ENCODE measurements around the gene TUBA3D. TPM values are rescaled to one million over a fixed set of nuclear protein-coding genes. Genes with fewer than 3 reads are reported as not detected.
A peak's percentile ranks its signal among the peaks of the same experiment; 100 is the strongest.
"Not testable (repeated sequence)": the region's sequence is repeated elsewhere in the genome, so short reads cannot be mapped to it uniquely, and the experiment has no call there.

The TUBA3D gene
- total and polyA plus RNA-seq, 2 donors from 2014 or later = not detected

DNA sequence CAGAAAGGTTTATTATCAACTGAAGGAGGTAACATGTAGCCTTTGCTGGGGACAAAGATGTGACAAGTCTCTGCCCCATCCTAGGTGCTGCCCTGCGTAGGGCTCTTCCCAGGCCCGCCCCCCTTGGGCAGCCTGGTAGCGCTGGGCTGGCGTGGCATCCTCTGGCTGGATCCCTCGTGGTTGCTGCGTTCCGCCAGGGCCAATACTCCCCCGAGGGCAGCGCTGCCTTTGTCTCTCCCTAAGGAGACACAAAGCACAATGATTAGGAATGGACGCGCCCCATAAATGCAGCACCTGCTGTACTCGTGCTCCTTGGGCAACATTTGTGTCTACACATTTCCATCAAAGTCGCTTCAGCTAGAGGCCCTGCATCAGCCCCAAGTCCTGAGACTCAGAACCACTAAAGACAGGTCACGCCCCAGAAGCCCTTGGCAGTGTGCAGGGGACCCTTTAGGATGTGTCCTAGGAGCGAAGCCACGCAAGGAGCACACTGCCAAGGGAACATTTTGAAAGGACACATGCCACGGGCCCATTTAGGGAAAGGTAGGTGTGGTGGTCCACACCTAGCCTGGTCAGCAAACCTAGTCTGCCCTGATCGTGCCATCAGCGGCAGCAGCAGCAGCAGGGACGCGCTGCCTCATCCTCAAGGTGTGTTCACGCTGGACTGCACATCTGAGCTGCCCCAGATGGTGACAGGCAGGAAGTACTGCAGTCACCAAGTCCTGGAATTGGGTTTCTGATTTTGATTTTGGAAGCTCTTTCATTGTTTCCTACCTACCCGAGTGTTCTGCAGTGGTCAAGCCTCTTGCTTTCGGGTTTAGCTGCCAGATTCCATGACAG, 8.3 kb downstream of the TUBA3D start:
- H3K36me3 ChIP-seq (ENCODE audit: control insufficient read depth in 2 of 3, insufficient read depth in 3 of 3, low read length in 3 of 3); FAIRE-seq; H3K4me3 ChIP-seq (ENCODE audit: low read length in 3 of 3); H3K27me3 ChIP-seq (ENCODE audit: control insufficient read depth, insufficient read depth, low read length); H3K4me1 ChIP-seq (ENCODE audit: control insufficient read depth in 2 of 3, insufficient read depth in 2 of 3, low read depth in 1 of 3, low read length in 3 of 3); H3K9me3 ChIP-seq (ENCODE audit: control insufficient read depth in 2 of 3, insufficient read depth in 1 of 3, low read length in 3 of 3); H3K9ac ChIP-seq (ENCODE audit: low read length in 3 of 3); H3K27ac ChIP-seq (ENCODE audit: low read depth in 2 of 2, low read length in 2 of 2): not testable (repeated sequence)
- intact Hi-C loops (cut with DNase I) = loop anchor here (10.0 kb wide), 1 partner anchor 1299 kb away; the partner anchor contains the start of genes MZT2B and SMPD4
- peak in 3 of 5 donors; percentile 46 to 59 (median 54) for DNase-seq

GRCh38 chr2:131484906-131485460, 9.1 kb downstream of the TUBA3D start:
- not testable (repeated sequence) for H3K36me3 ChIP-seq (ENCODE audit: control insufficient read depth in 2 of 3, insufficient read depth in 3 of 3, low read length in 3 of 3); H3K9me3 ChIP-seq (ENCODE audit: control insufficient read depth in 2 of 3, insufficient read depth in 1 of 3, low read length in 3 of 3); FAIRE-seq; H3K27me3 ChIP-seq (ENCODE audit: control insufficient read depth, insufficient read depth, low read length); H3K27ac ChIP-seq (ENCODE audit: low read depth in 2 of 2, low read length in 2 of 2); H3K9ac ChIP-seq (ENCODE audit: low read length in 3 of 3); DNase-seq; H3K4me3 ChIP-seq (ENCODE audit: low read length in 3 of 3); H3K4me1 ChIP-seq (ENCODE audit: control insufficient read depth in 2 of 3, insufficient read depth in 2 of 3, low read depth in 1 of 3, low read length in 3 of 3)
- intact Hi-C loops (cut with DNase I) = loop anchor here (10.0 kb wide), 1 partner anchor 1300 kb away; the partner anchor contains the start of genes MZT2B and SMPD4

DNA sequence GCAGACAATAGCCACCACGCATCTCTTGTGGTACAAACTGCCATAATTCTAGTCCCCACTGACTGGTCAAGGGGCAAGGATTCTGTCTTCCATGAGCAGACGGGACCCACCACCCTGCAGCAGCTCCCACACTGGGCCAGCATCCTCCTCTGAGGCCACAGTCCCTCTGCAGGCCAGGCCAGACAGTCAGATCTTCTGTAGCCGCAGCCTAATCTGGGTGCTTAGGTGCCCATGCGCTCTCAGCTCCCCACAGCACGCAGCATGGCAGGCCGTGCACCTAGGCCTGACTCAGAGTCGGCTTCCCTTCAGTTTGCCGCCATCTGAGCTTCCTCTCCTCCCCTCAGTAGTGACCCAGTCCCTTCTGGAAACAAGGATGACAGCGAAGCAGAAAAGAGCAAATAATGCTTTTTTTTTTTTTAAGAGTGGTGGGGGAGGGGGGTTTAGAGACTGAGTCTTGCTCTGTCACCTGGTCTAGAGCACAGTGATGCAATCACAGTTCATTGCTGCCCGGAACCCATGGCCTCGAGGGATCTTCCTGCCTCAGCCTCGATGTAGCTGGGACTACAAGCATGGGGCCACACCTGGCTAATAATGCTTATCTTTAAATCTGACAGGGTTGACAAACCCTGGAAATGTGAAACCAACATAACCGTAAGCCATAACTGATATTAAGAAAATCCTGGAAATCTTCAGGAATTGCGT, 10.4 kb downstream of the TUBA3D start:
- peak in 1 of 5 donors; percentile 24 for DNase-seq
- H3K27ac ChIP-seq (ENCODE audit: low read depth in 2 of 2, low read length in 2 of 2); H3K9me3 ChIP-seq (ENCODE audit: control insufficient read depth in 2 of 3, insufficient read depth in 1 of 3, low read length in 3 of 3); FAIRE-seq; H3K36me3 ChIP-seq (ENCODE audit: control insufficient read depth in 2 of 3, insufficient read depth in 3 of 3, low read length in 3 of 3); H3K9ac ChIP-seq (ENCODE audit: low read length in 3 of 3); H3K4me3 ChIP-seq (ENCODE audit: low read length in 3 of 3); H3K4me1 ChIP-seq (ENCODE audit: control insufficient read depth in 2 of 3, insufficient read depth in 2 of 3, low read depth in 1 of 3, low read length in 3 of 3); H3K27me3 ChIP-seq (ENCODE audit: control insufficient read depth, insufficient read depth, low read length): not testable (repeated sequence)
- intact Hi-C loops (cut with DNase I) = loop anchor here (10.0 kb wide), 1 partner anchor 1302 kb away; the partner anchor contains the start of genes MZT2B and SMPD4

DNA sequence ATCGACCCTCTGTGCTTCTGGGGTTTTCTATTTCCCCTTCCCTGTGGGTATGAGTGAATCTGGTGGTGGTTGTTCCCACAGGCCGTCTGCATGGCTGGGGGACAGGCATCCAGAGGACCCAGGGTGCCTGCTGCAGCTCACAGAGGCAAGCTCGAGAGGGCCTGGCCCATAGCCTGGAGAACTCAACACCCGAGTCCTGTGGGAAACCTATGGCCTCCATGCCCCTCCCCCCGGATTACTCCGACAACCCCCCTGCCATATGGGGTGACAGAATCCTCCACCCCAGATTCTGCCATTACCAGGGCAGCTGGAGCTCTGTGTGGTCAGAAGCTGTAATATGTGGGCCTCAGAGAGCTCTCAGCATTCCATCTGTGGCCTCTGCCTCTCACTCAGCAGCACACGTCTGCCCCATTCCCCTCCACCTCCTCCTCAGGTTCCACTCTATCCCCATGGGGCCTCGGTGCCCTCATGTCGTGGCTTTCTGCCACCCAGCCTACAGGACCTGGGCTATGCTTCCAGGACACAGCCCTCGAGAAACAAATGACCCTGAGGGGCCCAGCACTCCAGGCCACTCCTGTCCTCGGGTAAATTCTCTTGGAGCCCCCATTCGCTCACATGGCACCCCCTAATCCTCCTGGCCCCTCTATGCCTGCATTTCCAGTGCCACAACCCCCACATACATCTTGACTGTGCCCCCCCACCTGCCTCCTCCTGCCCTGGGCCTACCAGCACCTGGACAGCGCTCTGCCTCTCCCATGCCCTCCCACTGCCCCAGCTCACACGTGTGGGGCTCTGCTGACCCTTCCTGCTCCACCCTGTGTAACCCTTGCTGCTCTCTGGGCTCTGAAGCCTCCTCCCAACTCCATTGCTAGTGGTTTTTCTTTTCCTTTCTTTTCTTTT, 12.6 kb downstream of the TUBA3D start:
- H3K9me3 ChIP-seq (ENCODE audit: control insufficient read depth in 2 of 3, insufficient read depth in 1 of 3, low read length in 3 of 3) = no peaks in the 10 kb centered on the region
- TF ChIP-seq, protein P1, sequence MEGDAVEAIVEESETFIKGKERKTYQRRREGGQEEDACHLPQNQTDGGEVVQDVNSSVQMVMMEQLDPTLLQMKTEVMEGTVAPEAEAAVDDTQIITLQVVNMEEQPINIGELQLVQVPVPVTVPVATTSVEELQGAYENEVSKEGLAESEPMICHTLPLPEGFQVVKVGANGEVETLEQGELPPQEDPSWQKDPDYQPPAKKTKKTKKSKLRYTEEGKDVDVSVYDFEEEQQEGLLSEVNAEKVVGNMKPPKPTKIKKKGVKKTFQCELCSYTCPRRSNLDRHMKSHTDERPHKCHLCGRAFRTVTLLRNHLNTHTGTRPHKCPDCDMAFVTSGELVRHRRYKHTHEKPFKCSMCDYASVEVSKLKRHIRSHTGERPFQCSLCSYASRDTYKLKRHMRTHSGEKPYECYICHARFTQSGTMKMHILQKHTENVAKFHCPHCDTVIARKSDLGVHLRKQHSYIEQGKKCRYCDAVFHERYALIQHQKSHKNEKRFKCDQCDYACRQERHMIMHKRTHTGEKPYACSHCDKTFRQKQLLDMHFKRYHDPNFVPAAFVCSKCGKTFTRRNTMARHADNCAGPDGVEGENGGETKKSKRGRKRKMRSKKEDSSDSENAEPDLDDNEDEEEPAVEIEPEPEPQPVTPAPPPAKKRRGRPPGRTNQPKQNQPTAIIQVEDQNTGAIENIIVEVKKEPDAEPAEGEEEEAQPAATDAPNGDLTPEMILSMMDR (IDR thresholded peaks at IDR 0.05; ENCODE audit: borderline replicate concordance, extremely low read depth, insufficient read depth) = no peak
- no peak overlapping the region for H3K27ac ChIP-seq (ENCODE audit: low read depth in 2 of 2, low read length in 2 of 2)
- intact Hi-C loops (cut with DNase I) = loop anchor here (10.0 kb wide), 1 partner anchor 1304 kb away; the partner anchor contains the start of genes MZT2B and SMPD4
- H3K36me3 ChIP-seq (ENCODE audit: control insufficient read depth in 2 of 3, insufficient read depth in 3 of 3, low read length in 3 of 3) = no peaks in the 10 kb centered on the region
- FAIRE-seq = no peak
- no peaks in the 10 kb centered on the region for H3K27me3 ChIP-seq (ENCODE audit: control insufficient read depth, insufficient read depth, low read length)
- peak in 1 of 5 donors; percentile 82 for DNase-seq
- no peak overlapping the region for H3K4me3 ChIP-seq (ENCODE audit: low read length in 3 of 3)
- H3K4me1 ChIP-seq (ENCODE audit: control insufficient read depth in 2 of 3, insufficient read depth in 2 of 3, low read depth in 1 of 3, low read length in 3 of 3) = peaks cover 0 to 7% (median 0%) of the 10 kb centered on the region in 3 donors
- no peak overlapping the region for H3K9ac ChIP-seq (ENCODE audit: low read length in 3 of 3)

DNA sequence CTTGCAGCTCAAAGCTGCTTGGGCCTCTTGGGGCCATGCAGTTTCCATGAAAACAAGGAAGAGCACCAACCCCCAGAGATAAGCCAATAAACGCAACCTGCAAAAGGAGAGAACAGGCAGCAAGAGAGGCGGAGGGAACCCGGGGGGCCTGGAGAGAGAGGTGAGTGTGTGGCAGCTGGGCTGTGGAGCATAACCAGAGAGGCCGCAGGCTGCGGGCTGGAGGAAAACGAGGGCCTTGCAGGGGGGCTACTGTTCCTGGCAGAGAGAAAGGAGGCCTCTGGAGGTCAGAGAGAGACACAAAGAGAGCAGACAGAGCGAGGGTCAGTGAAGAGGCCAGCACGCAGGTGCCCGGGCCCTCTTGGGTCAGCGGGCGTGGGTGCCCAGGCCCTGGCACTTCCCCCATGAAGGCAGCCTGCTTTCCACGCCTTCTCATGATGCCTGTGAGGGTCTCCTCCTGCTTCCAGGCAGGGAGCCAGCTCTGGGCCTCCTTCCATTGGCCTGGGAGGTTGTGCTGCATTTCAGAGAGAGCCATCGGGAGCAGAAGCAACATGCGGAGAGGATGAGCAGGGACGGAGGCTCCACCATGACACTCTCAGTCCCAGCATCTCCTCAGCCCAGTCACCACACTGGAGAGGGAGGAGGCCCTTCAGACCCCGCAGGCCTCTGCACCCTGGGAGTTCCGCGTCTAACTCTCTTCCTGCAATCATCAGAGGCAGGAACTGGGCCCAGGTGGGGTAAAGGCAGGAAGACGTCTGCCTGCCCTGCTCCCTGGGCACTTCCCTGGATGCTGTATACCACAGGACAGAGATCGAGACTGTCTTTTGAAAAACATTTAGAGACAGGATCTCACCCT, 14.9 kb downstream of the TUBA3D start:
- DNase-seq = peak in 4 of 5 donors; percentile 51 to 79 (median 67)

DNA sequence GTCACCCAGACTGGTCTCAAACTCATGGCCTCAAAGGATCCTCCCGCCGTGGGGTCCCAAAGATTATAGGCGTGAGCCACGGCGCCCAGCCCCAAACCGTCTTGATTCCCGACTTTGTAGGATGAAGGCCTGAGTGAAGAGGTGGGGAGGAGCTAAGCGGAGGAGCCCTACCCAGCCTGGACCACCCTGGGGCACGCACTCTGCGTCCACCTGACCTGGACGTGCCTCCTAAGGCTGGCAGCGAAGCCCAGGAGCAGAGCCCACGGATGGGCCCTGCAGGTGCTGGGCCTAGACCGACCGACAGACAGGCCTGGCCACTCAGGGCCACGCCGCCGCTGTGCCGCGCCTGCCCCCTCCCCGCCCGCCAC, 15.5 kb downstream of the TUBA3D start:
- Histone ChIP-seq H3K4me3 (ENCODE audit: low read length in 3 of 3) (peak overlapping the region in 2 of 3 donors; percentile 34 to 53), H3K4me1 (ENCODE audit: control insufficient read depth in 2 of 3, insufficient read depth in 2 of 3, low read depth in 1 of 3, low read length in 3 of 3) (peaks cover 0 to 14% (median 0%) of the 10 kb centered on the region in 3 donors)
- H3K27ac ChIP-seq (ENCODE audit: low read depth in 2 of 2, low read length in 2 of 2); FAIRE-seq; H3K27me3 ChIP-seq (ENCODE audit: control insufficient read depth, insufficient read depth, low read length); H3K9ac ChIP-seq (ENCODE audit: low read length in 3 of 3); H3K9me3 ChIP-seq (ENCODE audit: control insufficient read depth in 2 of 3, insufficient read depth in 1 of 3, low read length in 3 of 3); H3K36me3 ChIP-seq (ENCODE audit: control insufficient read depth in 2 of 3, insufficient read depth in 3 of 3, low read length in 3 of 3); intact Hi-C loops (cut with DNase I): not testable (repeated sequence)
- peak in 2 of 5 donors; percentile 6 to 69 for DNase-seq

More for the DNA sequence above, 14.9 kb downstream of the TUBA3D start:
- intact Hi-C loops (cut with DNase I); H3K9ac ChIP-seq (ENCODE audit: low read length in 3 of 3); H3K36me3 ChIP-seq (ENCODE audit: control insufficient read depth in 2 of 3, insufficient read depth in 3 of 3, low read length in 3 of 3); H3K27ac ChIP-seq (ENCODE audit: low read depth in 2 of 2, low read length in 2 of 2); FAIRE-seq; H3K9me3 ChIP-seq (ENCODE audit: control insufficient read depth in 2 of 3, insufficient read depth in 1 of 3, low read length in 3 of 3); H3K27me3 ChIP-seq (ENCODE audit: control insufficient read depth, insufficient read depth, low read length): not testable (repeated sequence)
- Histone ChIP-seq H3K4me3 (ENCODE audit: low read length in 3 of 3) (peak overlapping the region in 1 of 3 donors; percentile 53), H3K4me1 (ENCODE audit: control insufficient read depth in 2 of 3, insufficient read depth in 2 of 3, low read depth in 1 of 3, low read length in 3 of 3) (peaks cover 0 to 14% (median 0%) of the 10 kb centered on the region in 3 donors)

Data from kidney (tissue), 14 donors.